GM12872 (cell line): ENCODE data around the gene SIRT2.

Experiments used
- TF ChIP-seq, protein P1 (sequence below): IDR thresholded peaks from 3 replicates; pipeline ENCODE4 v1.5.1; 2011; ENCODE audit warnings: low read depth, mild to moderate bottlenecking, low read length, moderate library complexity; ENCODE audit not compliant: insufficient read depth

SIRT2 gene

DNA sequence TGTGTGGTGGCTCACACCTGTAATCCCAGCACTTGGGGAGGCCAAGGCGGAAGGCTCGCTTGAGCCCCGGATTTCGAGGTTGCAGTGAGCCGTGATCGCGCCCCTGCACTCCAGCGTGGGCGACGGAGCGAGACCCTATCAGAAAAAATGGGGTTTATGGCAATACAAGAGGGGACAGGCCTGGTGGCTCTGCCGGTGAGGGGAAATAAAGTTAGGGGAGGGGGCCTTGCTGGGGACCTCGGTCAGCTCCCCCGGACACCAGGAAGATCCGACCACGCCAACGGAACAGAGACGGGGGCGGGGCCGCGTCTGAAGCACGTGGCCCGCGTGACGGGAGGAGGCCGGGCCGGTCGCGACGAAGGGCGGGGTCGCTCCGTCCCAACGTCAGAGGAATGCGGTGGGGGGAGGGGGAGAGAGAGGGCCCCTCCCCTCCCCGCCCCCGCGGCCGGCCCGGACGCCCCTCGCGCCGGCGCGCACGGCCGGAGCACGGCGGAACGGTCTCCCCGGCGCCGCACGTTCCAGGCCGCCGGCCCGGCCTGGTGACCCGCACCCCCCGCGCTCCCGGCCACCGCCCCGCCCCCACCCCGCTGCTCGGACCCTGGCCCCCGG lies 47.7 kb downstream of the SIRT2 start:
- TF ChIP-seq, protein P1, sequence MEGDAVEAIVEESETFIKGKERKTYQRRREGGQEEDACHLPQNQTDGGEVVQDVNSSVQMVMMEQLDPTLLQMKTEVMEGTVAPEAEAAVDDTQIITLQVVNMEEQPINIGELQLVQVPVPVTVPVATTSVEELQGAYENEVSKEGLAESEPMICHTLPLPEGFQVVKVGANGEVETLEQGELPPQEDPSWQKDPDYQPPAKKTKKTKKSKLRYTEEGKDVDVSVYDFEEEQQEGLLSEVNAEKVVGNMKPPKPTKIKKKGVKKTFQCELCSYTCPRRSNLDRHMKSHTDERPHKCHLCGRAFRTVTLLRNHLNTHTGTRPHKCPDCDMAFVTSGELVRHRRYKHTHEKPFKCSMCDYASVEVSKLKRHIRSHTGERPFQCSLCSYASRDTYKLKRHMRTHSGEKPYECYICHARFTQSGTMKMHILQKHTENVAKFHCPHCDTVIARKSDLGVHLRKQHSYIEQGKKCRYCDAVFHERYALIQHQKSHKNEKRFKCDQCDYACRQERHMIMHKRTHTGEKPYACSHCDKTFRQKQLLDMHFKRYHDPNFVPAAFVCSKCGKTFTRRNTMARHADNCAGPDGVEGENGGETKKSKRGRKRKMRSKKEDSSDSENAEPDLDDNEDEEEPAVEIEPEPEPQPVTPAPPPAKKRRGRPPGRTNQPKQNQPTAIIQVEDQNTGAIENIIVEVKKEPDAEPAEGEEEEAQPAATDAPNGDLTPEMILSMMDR: no peak

- TF ChIP-seq, protein P1: no peak
Observed at GRCh38 chr19:38850976-38851621, 48.3 kb downstream of the SIRT2 start.

- TF ChIP-seq, protein P1: no peak; the same call in 2 of the 3 replicates
Observed at GRCh38 chr19:38850436-38850975, 48.9 kb downstream of the SIRT2 start.

DNA sequence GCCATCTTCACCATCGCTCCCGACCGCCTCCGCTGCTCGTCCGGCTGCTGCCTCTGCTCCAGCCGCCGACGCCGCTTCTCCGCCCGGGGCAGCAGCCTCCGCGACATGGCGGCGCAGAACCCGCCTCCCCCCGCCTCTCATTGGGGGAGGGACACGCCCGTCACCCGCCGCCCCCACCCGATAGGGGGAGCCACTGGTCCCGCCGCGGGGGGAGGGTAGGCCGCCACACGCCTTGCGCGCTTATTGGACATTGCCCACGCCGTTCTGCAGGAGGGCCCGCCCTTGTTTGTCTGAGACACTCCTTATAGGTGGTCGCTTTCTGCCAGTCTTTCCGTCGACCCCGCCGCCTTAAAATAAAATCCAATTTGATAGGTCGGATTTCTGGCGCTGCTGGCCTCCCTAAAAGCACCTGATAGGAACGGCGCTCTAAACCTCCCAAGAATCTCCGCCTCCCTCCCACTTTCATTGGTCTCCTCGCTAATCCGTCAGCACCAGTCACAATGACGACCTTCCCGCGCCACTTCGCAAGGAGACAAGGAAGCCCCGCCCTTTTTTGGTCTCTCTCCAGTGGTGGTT lies 49.5 kb downstream of the SIRT2 start, which contains the start of gene HNRNPL:
Gene HNRNPL (minus strand): TSS at position 127 of the 576 bp plus-strand sequence. CDS start 20 bp downstream, at position 107.
- TF ChIP-seq, protein P1: peak; percentile 27; the same call in 1 of the 3 replicates

- TF ChIP-seq, protein P1: no peak
Observed at GRCh38 chr19:38849147-38849859, 50.1 kb downstream of the SIRT2 start.

GRCh38 chr19:38848299-38849146 lies 50.9 kb downstream of the SIRT2 start:
- TF ChIP-seq, protein P1: no peak
